Amniotic epithelial cell (primary cell): Measurements from ENCODE around the gene CDKAL1.
A peak's percentile ranks its signal among the peaks of the same experiment; 100 is the strongest.
"Not testable (repeated sequence)": the region's sequence is repeated elsewhere in the genome, so short reads cannot be mapped to it uniquely, and the experiment has no call there.

Source experiments
- DNase-seq: peaks from one replicate; pipeline ENCODE4 v3.0.0-alpha.2; 2010; ENCODE audit warnings: low read depth

Gene CDKAL1

GRCh38 chr6:20744911-20745557 lies 210.8 kb downstream of the CDKAL1 start:
- DNase-seq = no peak

- DNase-seq = peak; percentile 48
These were observed 211.8 kb downstream of the CDKAL1 start for GRCh38 chr6:20746024-20746423.

GRCh38 chr6:20746805-20747558 lies 212.7 kb downstream of the CDKAL1 start:
- DNase-seq = no peak

- no peak for DNase-seq
These were observed 213.7 kb downstream of the CDKAL1 start for GRCh38 chr6:20747991-20748390.

- peak; percentile 67 for DNase-seq
These were observed 217.2 kb downstream of the CDKAL1 start for GRCh38 chr6:20751293-20751935.

- peak; percentile 59 for DNase-seq
These were observed 221.4 kb downstream of the CDKAL1 start for GRCh38 chr6:20755631-20756030.

GRCh38 chr6:20756584-20757147 lies 222.4 kb downstream of the CDKAL1 start:
- not testable (repeated sequence) for DNase-seq

- peak; percentile 66 for DNase-seq
These were observed 223.5 kb downstream of the CDKAL1 start for GRCh38 chr6:20757761-20758160.

GRCh38 chr6:20763296-20763695 lies 229.0 kb downstream of the CDKAL1 start:
- DNase-seq = no peak

- DNase-seq = no peak
These were observed 235.4 kb downstream of the CDKAL1 start for GRCh38 chr6:20769631-20770030.

GRCh38 chr6:20770773-20771172 lies 236.5 kb downstream of the CDKAL1 start:
- DNase-seq = no peak

- DNase-seq = no peak
These were observed 237.2 kb downstream of the CDKAL1 start for GRCh38 chr6:20771409-20771808.

- no peak for DNase-seq
These were observed 239.6 kb downstream of the CDKAL1 start for GRCh38 chr6:20773822-20774221.

- DNase-seq = no peak
These were observed 241.7 kb downstream of the CDKAL1 start for GRCh38 chr6:20775981-20776380.

GRCh38 chr6:20777801-20778200 lies 243.5 kb downstream of the CDKAL1 start:
- DNase-seq = no peak

- no peak for DNase-seq
These were observed 244.2 kb downstream of the CDKAL1 start for GRCh38 chr6:20778459-20778858.

GRCh38 chr6:20778912-20779311 lies 244.7 kb downstream of the CDKAL1 start:
- peak; percentile 6 for DNase-seq

- DNase-seq = peak; percentile 45
These were observed 254.9 kb downstream of the CDKAL1 start for GRCh38 chr6:20789162-20789561.

- DNase-seq = peak; percentile 29
These were observed 256.0 kb downstream of the CDKAL1 start for GRCh38 chr6:20790032-20790791.

GRCh38 chr6:20791074-20791473 lies 256.8 kb downstream of the CDKAL1 start:
- no peak for DNase-seq

- no peak for DNase-seq
These were observed 257.7 kb downstream of the CDKAL1 start for GRCh38 chr6:20791944-20792343.

- no peak for DNase-seq
These were observed 258.9 kb downstream of the CDKAL1 start for GRCh38 chr6:20793174-20793573.
